ENCODE data around the gene SLC5A10. TPM values are rescaled to one million over a fixed set of nuclear protein-coding genes. Genes with fewer than 3 reads are reported as not detected.

Gene SLC5A10
- total and polyA plus RNA-seq, 4 donors = 0.05 to 0.23 (median 0.15) TPM

- 72% methylated on average over 19 of the region's 19 CpGs for WGBS
- TF ChIP-seq TAF1 (conservative IDR thresholded peaks at IDR 0.05) (no peak), RXRA (IDR thresholded peaks at IDR 0.05) (no peak), FOXA2 (IDR thresholded peaks at IDR 0.05) (no peak), CTCF (IDR thresholded peaks at IDR 0.05; ENCODE audit: low read depth, low read length, missing input control) (no peak), HNF4A (conservative IDR thresholded peaks at IDR 0.05) (no peak), GABPA (IDR thresholded peaks at IDR 0.05 in 1 of 2, conservative IDR thresholded peaks at IDR 0.05 in 1 of 2) (no peak), EGR1 (IDR thresholded peaks at IDR 0.05; ENCODE audit: low read depth in 2 of 2) (no peak), FOXA1 (IDR thresholded peaks at IDR 0.05) (no peak), ATF3 (IDR thresholded peaks at IDR 0.05) (no peak), JUND (IDR thresholded peaks at IDR 0.05) (no peak), HNF4G (IDR thresholded peaks at IDR 0.05) (no peak), REST (IDR thresholded peaks at IDR 0.05) (no peak), YY1 (IDR thresholded peaks at IDR 0.05) (no peak), SP1 (IDR thresholded peaks at IDR 0.05) (no peak), ZBTB33 (IDR thresholded peaks at IDR 0.05) (no peak), NR2F2 (IDR thresholded peaks at IDR 0.05) (no peak), MAX (IDR thresholded peaks at IDR 0.05) (no peak), RAD21 (IDR thresholded peaks at IDR 0.05) (no peak)
- no peak overlapping the region for H3K27ac ChIP-seq (ENCODE audit: low read depth in 1 of 2, low read length in 2 of 2)
- H3K36me3 ChIP-seq (ENCODE audit: control insufficient read depth in 4 of 4, insufficient read depth in 3 of 4, low read depth in 1 of 4, low read length in 3 of 4) = peaks cover 0 to 6% (median 1%) of the 10 kb centered on the region in 4 donors
- DNase-seq (ENCODE audit: low spot score) = no peak
- no peak overlapping the region for H3K9ac ChIP-seq (ENCODE audit: low read depth in 1 of 2, low read length in 2 of 2)
- no peaks in the 10 kb centered on the region for H3K27me3 ChIP-seq (ENCODE audit: control insufficient read depth in 4 of 4, insufficient read depth in 4 of 4, low read length in 3 of 4)
- peaks cover 0 to 21% (median 10%) of the 10 kb centered on the region in 4 donors for H3K4me1 ChIP-seq (ENCODE audit: control insufficient read depth in 4 of 4, insufficient read depth in 4 of 4, low read length in 3 of 4)
- no peaks in the 10 kb centered on the region for H3K9me3 ChIP-seq (ENCODE audit: control insufficient read depth in 4 of 4, low read length in 3 of 4)
- H3K4me3 ChIP-seq (ENCODE audit: low read depth in 1 of 3, low read length in 3 of 3) = no peak overlapping the region
Observed at GRCh38 chr17:18966831-18967624, 15.1 kb downstream of the SLC5A10 start.

Measured in liver (tissue), 9 donors.